ENCODE measurements around the gene UGT1A4.

Gene UGT1A4

GRCh38 chr2:233792720-233793119 is 74.2 kb downstream of the UGT1A4 start:
- DNase-seq: no peak

GRCh38 chr2:233793465-233794127 is 75.1 kb downstream of the UGT1A4 start:
- DNase-seq: no peak

GRCh38 chr2:233794128-233794658 is 75.7 kb downstream of the UGT1A4 start:
- no peak for DNase-seq

GRCh38 chr2:233795735-233796171 is 77.2 kb downstream of the UGT1A4 start:
- DNase-seq: no peak

GRCh38 chr2:233796254-233796653 is 77.7 kb downstream of the UGT1A4 start:
- DNase-seq: no peak

GRCh38 chr2:233798335-233799086 is 80.0 kb downstream of the UGT1A4 start:
- DNase-seq: no peak

GRCh38 chr2:233799087-233799665 is 80.6 kb downstream of the UGT1A4 start:
- no peak for DNase-seq

GRCh38 chr2:233799716-233800115 is 81.2 kb downstream of the UGT1A4 start:
- no peak for DNase-seq

GRCh38 chr2:233800208-233800607 is 81.7 kb downstream of the UGT1A4 start:
- no peak for DNase-seq

GRCh38 chr2:233801357-233802131 is 83.0 kb downstream of the UGT1A4 start:
- peak; percentile 3 for DNase-seq

GRCh38 chr2:233802132-233802815 is 83.7 kb downstream of the UGT1A4 start:
- DNase-seq: no peak

GRCh38 chr2:233803292-233803911 is 84.9 kb downstream of the UGT1A4 start:
- no peak for DNase-seq

- no peak for DNase-seq
Measured at GRCh38 chr2:233803994-233804393, 85.5 kb downstream of the UGT1A4 start.

GRCh38 chr2:233807215-233807865 is 88.8 kb downstream of the UGT1A4 start:
- no peak for DNase-seq

- no peak for DNase-seq
Measured at GRCh38 chr2:233807966-233808935, 89.7 kb downstream of the UGT1A4 start.

- DNase-seq: no peak
Measured at GRCh38 chr2:233810385-233810784, 91.8 kb downstream of the UGT1A4 start.

- DNase-seq: no peak
Measured at GRCh38 chr2:233811087-233811486, 92.6 kb downstream of the UGT1A4 start.

GRCh38 chr2:233811732-233812131 is 93.2 kb downstream of the UGT1A4 start:
- no peak for DNase-seq

GRCh38 chr2:233813236-233814055 is 94.9 kb downstream of the UGT1A4 start:
- no peak for DNase-seq
